PC-9 (cell line): ENCODE results near the gene ZNF260. TPM values are rescaled to one million over a fixed set of nuclear protein-coding genes. Genes with fewer than 3 reads are reported as not detected.

Source experiments
- BruUV-seq: library from RNA; stranded (reverse); fragments of 400-500 nt; replicated peaks from 2 replicates; lab custom pipeline; 2021; lab: Mats Ljungman, UMichigan
- CTCF ChIA-PET: fragments of 300-600 bp; sonication (Branson Sonifier 250); formaldehyde crosslinking; loops from one replicate; lab custom pipeline; 2022; ENCODE audit warnings: antibody characterized with exemption; lab: Charles Lee
- POLR2A ChIA-PET: fragments of 300-600 bp; sonication (Branson Sonifier 250); formaldehyde crosslinking; loops from one replicate; lab custom pipeline; 2022; ENCODE audit warnings: antibody characterized with exemption; ENCODE audit not compliant: unreplicated experiment; lab: Charles Lee
- DNase-seq, 2 experiments: peaks; one replicate each; pipeline versions ENCODE4 v3.0.0 to v3.0.0-alpha.2; 2015 to 2022; ENCODE audit warnings: mixed read lengths in 1 of 2
- H2AFZ ChIP-seq: fragments of 200-600 bp; sonication (generic); 2 replicates; pipeline ENCODE4 v1.8.1; 2017; ENCODE audit warnings: antibody characterized with exemption
- H3F3A ChIP-seq: fragments of 200-600 bp; sonication (generic); 2 replicates; pipeline ENCODE4 v1.8.1; 2017; ENCODE audit warnings: antibody characterized with exemption, mild to moderate bottlenecking, low read depth; ENCODE audit not compliant: insufficient read depth
- H3K27ac ChIP-seq: fragments of 200-600 bp; sonication (generic); 2 replicates; pipeline ENCODE4 v1.6.1; 2016; ENCODE audit warnings: mixed run types
- H3K27me3 ChIP-seq: fragments of 200-600 bp; sonication (generic); 2 replicates; pipeline ENCODE4 v1.6.1; 2016; ENCODE audit warnings: low read depth, mixed run types; ENCODE audit not compliant: insufficient read depth
- H3K36me3 ChIP-seq: fragments of 200-600 bp; sonication (generic); 2 replicates; pipeline ENCODE4 v1.6.1; 2016; ENCODE audit warnings: low read depth, mixed run types
- H3K4me1 ChIP-seq: fragments of 200-600 bp; sonication (generic); replicated peaks from 2 replicates; pipeline ENCODE4 v1.6.1; 2016; ENCODE audit warnings: mixed run types; ENCODE audit not compliant: insufficient read depth
- H3K4me2 ChIP-seq: fragments of 200-600 bp; sonication (generic); 2 replicates; pipeline ENCODE4 v1.6.1; 2017; ENCODE audit warnings: mixed run types
- H3K4me3 ChIP-seq: fragments of 200-600 bp; sonication (generic); 2 replicates; pipeline ENCODE4 v1.6.1; 2016; ENCODE audit warnings: mixed run types
- H3K79me2 ChIP-seq: fragments of 200-600 bp; sonication (generic); 2 replicates; pipeline ENCODE4 v1.6.1; 2017; ENCODE audit warnings: low read depth, mixed run types
- H3K9me2 ChIP-seq: fragments of 200-600 bp; sonication (generic); 2 replicates; pipeline ENCODE4 v1.8.1; 2017; ENCODE audit warnings: mild to moderate bottlenecking; ENCODE audit not compliant: insufficient read depth
- H3K9me3 ChIP-seq: fragments of 200-600 bp; sonication (generic); 2 replicates; pipeline ENCODE4 v1.8.1; 2016; ENCODE audit warnings: low read depth; ENCODE audit not compliant: insufficient read depth
- H4K20me1 ChIP-seq: fragments of 200-600 bp; sonication (generic); 2 replicates; pipeline ENCODE4 v1.8.1; 2017; ENCODE audit not compliant: insufficient read depth
- EZH2 ChIP-seq: fragments of 200-600 bp; sonication (generic); IDR thresholded peaks from 2 replicates; pipeline ENCODE4 v1.8.0; 2017; ENCODE audit warnings: antibody characterized with exemption, low read depth
- intact Hi-C: fragments of 100-400 bp; cut with micrococcal nuclease; formaldehyde crosslinking; loops from one replicate; pipeline ENCODE4 v1.10.0; 2022; ENCODE audit not compliant: unreplicated experiment
- total RNA-seq: library from RNA; stranded (reverse); gene quantifications from 2 replicates; pipeline ENCODE4 v1.2.3, GENCODE V29; 2021
- TF ChIP-seq, protein P1 (sequence below): fragments of 200-600 bp; sonication (generic); conservative IDR thresholded peaks from 2 replicates; pipeline ENCODE4 v1.6.1; 2017; ENCODE audit warnings: mixed run types, antibody characterized with exemption, mild to moderate bottlenecking, moderate library complexity

Gene ZNF260
- total RNA-seq, 1 experiment from 2014 or later, result 10.6 TPM

DNA sequence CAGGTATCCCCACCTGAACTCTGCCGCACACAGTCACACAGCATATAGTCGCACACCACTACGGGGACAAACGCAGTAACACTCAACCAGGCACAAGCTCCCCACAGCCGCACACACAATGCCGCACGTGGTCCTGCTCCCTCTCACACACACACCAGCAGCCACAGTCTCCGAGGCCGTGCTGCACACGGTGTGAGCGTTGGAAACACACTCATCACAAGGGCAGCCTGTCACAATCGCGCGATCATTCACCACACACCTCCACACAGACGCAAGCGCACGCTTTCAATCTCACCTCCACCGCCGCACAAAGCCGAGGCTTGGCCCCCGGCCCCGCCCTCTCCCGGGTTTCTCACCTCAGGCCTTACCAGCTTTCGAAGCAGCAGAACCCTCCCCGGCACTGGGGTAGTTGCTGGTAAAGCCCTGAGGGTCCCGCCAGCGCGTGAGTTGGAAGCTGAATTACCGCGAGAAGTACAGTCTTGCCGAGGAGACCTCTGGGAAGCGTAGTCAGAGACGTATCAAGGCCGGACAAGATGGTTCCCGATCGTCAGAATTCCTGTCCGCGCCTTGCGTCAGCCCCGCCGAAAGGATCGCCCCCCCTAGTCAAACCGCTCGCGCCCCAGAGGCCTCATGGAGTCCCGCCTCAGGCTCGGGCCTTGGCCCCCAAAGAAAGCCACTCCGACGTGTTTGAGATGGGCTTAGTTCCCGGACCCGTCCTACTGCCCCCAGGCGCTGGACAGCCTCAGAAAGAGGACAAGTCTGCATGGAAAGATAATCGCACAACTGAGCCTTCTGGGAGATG is 38.8 kb downstream of the ZNF260 start, which contains the start of gene ZNF566:
Gene ZNF566, minus strand, starts transcription at position 444 of the 802 bp plus-strand sequence. CDS start 13,004 bp downstream, outside the sequence.
- Histone ChIP-seq H3F3A (peaks cover 4% of the 10 kb centered on the region; the same call in 1 of the 2 replicates), H3K4me2 (peak within 1 kb of the TSS; percentile 85), H3K9me3 (peaks cover 6% of the 10 kb centered on the region; the same call in 1 of the 2 replicates), H3K27me3 (no peaks in the 10 kb centered on the region), H3K36me3 (peaks cover 14% of the 10 kb centered on the region; the same call in 1 of the 2 replicates), H3K27ac (peak within 1 kb of the TSS; percentile 96), H3K79me2 (peaks cover 33% of the 10 kb centered on the region), H3K4me1 (peaks cover 6% of the 10 kb centered on the region; the same call in 1 of the 2 replicates), H3K9me2 (no peaks in the 10 kb centered on the region), H2AFZ (peak within 1 kb of the TSS; percentile 98), H3K4me3 (peak within 1 kb of the TSS; percentile 87), H4K20me1 (no peaks in the 10 kb centered on the region)
- DNase-seq, result peak; percentile 94 to 95
- no peak for TF ChIP-seq EZH2
- TF ChIP-seq, protein P1, sequence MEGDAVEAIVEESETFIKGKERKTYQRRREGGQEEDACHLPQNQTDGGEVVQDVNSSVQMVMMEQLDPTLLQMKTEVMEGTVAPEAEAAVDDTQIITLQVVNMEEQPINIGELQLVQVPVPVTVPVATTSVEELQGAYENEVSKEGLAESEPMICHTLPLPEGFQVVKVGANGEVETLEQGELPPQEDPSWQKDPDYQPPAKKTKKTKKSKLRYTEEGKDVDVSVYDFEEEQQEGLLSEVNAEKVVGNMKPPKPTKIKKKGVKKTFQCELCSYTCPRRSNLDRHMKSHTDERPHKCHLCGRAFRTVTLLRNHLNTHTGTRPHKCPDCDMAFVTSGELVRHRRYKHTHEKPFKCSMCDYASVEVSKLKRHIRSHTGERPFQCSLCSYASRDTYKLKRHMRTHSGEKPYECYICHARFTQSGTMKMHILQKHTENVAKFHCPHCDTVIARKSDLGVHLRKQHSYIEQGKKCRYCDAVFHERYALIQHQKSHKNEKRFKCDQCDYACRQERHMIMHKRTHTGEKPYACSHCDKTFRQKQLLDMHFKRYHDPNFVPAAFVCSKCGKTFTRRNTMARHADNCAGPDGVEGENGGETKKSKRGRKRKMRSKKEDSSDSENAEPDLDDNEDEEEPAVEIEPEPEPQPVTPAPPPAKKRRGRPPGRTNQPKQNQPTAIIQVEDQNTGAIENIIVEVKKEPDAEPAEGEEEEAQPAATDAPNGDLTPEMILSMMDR, result no peak
- CTCF ChIA-PET, result interaction anchor here (0.5 kb wide), 1 partner anchor 558 kb away, joined by 3 read pairs; no protein-coding TSS in a partner anchor
- POLR2A ChIA-PET, result interaction anchor here (0.6 to 0.8 kb wide), 4 partner anchors 110 to 728 kb away, joined by 3 to 4 read pairs (median 4); partner anchors contain the start of genes ZNF146 and ZNF565
- intact Hi-C loops, result loop anchor here (2.0 to 5.0 kb wide), 4 partner anchors 39 to 362 kb away; partner anchors contain the start of genes ZNF260, ZNF565 and ZNF790
- TSS peak; percentile 52 for BruUV-seq

DNA sequence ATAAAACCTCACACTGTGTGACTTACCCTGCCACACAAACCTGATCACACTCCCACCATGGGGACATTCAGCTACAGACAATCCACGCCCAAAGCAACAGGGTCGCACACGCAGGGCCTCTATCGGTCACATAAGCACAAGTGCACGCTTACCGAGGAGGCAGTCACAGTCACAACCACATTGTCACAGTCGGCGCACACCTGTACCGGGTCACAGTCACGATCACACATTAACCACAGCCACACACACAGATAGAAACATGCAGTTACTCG is 39.3 kb downstream of the ZNF260 start:
- intact Hi-C loops, result loop anchor here (2.0 to 5.0 kb wide), 4 partner anchors 40 to 361 kb away; partner anchors contain the start of genes ZNF260, ZNF565 and ZNF790
- POLR2A ChIA-PET, result interaction anchor here (0.6 kb wide), 2 partner anchors 352 to 728 kb away, joined by 3 to 4 read pairs; no protein-coding TSS in a partner anchor
- Histone ChIP-seq H3F3A (peaks cover 4% of the 10 kb centered on the region; the same call in 1 of the 2 replicates), H2AFZ (peak overlapping the region; percentile 98), H3K27me3 (no peaks in the 10 kb centered on the region), H3K4me2 (peak overlapping the region; percentile 85), H3K4me1 (peaks cover 6% of the 10 kb centered on the region; the same call in 1 of the 2 replicates), H3K9me2 (no peaks in the 10 kb centered on the region), H3K79me2 (peaks cover 33% of the 10 kb centered on the region), H3K4me3 (peak overlapping the region; percentile 87), H3K27ac (peak overlapping the region; percentile 96), H3K9me3 (peaks cover 6% of the 10 kb centered on the region; the same call in 1 of the 2 replicates), H4K20me1 (no peaks in the 10 kb centered on the region), H3K36me3 (peaks cover 14% of the 10 kb centered on the region; the same call in 1 of the 2 replicates)
- DNase-seq, result peak in 1 of 2 experiments; percentile 38
- CTCF ChIA-PET, result interaction anchor here (0.5 kb wide), 1 partner anchor 557 kb away, joined by 3 read pairs; no protein-coding TSS in a partner anchor
- TF ChIP-seq, protein P1, result no peak; the same call in 1 of the 2 replicates
- TF ChIP-seq EZH2, result no peak
- BruUV-seq, result no TSS peak
